ENCODE results near the gene LRRC4C. TPM values are rescaled to one million over a fixed set of nuclear protein-coding genes. Genes with fewer than 3 reads are reported as not detected.

The LRRC4C gene
- total RNA-seq, 1 donor from 2014 or later: not detected

- no peak for DNase-seq (ENCODE audit: low spot score in 2 of 2)
- no peak for TF ChIP-seq CTCF (IDR thresholded peaks at IDR 0.05)
- no peaks in the 10 kb centered on the region for H3K36me3 ChIP-seq
- no peak overlapping the region for H3K27ac ChIP-seq
- H3K4me1 ChIP-seq: no peaks in the 10 kb centered on the region
- H3K9me3 ChIP-seq: peaks cover 0 to 3% of the 10 kb centered on the region in 2 donors
- intact Hi-C loops (cut with DNase I): no loop called here
- H3K27me3 ChIP-seq: no peaks in the 10 kb centered on the region
- H3K4me3 ChIP-seq: no peak overlapping the region
Observed at GRCh38 chr11:40763046-40763445, 696.4 kb downstream of the LRRC4C start.

- H3K27ac ChIP-seq: no peak overlapping the region
- peaks cover 0 to 3% of the 10 kb centered on the region in 2 donors for H3K9me3 ChIP-seq
- no peak for DNase-seq (ENCODE audit: low spot score in 2 of 2)
- no peak overlapping the region for H3K4me3 ChIP-seq
- no peaks in the 10 kb centered on the region for H3K27me3 ChIP-seq
- intact Hi-C loops (cut with DNase I): no loop called here
- no peaks in the 10 kb centered on the region for H3K36me3 ChIP-seq
- TF ChIP-seq CTCF (IDR thresholded peaks at IDR 0.05): no peak
- H3K4me1 ChIP-seq: no peaks in the 10 kb centered on the region
Observed at GRCh38 chr11:40759341-40759740, 700.1 kb downstream of the LRRC4C start.

- H3K27ac ChIP-seq: no peak overlapping the region
- no peaks in the 10 kb centered on the region for H3K27me3 ChIP-seq
- intact Hi-C loops (cut with DNase I): no loop called here
- H3K4me3 ChIP-seq: no peak overlapping the region
- H3K9me3 ChIP-seq: no peaks in the 10 kb centered on the region
- H3K4me1 ChIP-seq: no peaks in the 10 kb centered on the region
- H3K36me3 ChIP-seq: no peaks in the 10 kb centered on the region
- no peak for DNase-seq (ENCODE audit: low spot score in 2 of 2)
- TF ChIP-seq CTCF (IDR thresholded peaks at IDR 0.05): no peak
Observed at GRCh38 chr11:40754297-40754696, 705.2 kb downstream of the LRRC4C start.

- Histone ChIP-seq H3K4me3 (no peak overlapping the region), H3K27ac (no peak overlapping the region), H3K9me3 (peaks cover 0 to 15% of the 10 kb centered on the region in 2 donors), H3K27me3 (no peaks in the 10 kb centered on the region), H3K4me1 (no peaks in the 10 kb centered on the region), H3K36me3 (no peaks in the 10 kb centered on the region)
- DNase-seq (ENCODE audit: low spot score in 2 of 2): no peak
- no peak for TF ChIP-seq CTCF (IDR thresholded peaks at IDR 0.05)
- intact Hi-C loops (cut with DNase I): no loop called here
Observed at GRCh38 chr11:40746282-40746681, 713.2 kb downstream of the LRRC4C start.

- intact Hi-C loops (cut with DNase I): no loop called here
- TF ChIP-seq CTCF (IDR thresholded peaks at IDR 0.05): no peak
- Histone ChIP-seq H3K27ac (no peak overlapping the region), H3K36me3 (no peaks in the 10 kb centered on the region), H3K4me1 (no peaks in the 10 kb centered on the region), H3K4me3 (no peak overlapping the region), H3K27me3 (no peaks in the 10 kb centered on the region), H3K9me3 (peaks cover 0 to 4% of the 10 kb centered on the region in 2 donors)
- no peak for DNase-seq (ENCODE audit: low spot score in 2 of 2)
Observed at GRCh38 chr11:40732132-40732531, 727.3 kb downstream of the LRRC4C start.

GRCh38 chr11:40722179-40722795 is 737.2 kb downstream of the LRRC4C start:
- no peaks in the 10 kb centered on the region for H3K27me3 ChIP-seq
- no peak overlapping the region for H3K27ac ChIP-seq
- DNase-seq (ENCODE audit: low spot score in 2 of 2): no peak
- H3K4me3 ChIP-seq: no peak overlapping the region
- no peaks in the 10 kb centered on the region for H3K9me3 ChIP-seq
- intact Hi-C loops (cut with DNase I): no loop called here
- no peak for TF ChIP-seq CTCF (IDR thresholded peaks at IDR 0.05)
- no peaks in the 10 kb centered on the region for H3K36me3 ChIP-seq
- H3K4me1 ChIP-seq: no peaks in the 10 kb centered on the region

Measured in ascending aorta (tissue), 2 donors.